Epithelial cell of esophagus (primary cell): ENCODE measurements around the gene TMEM86B.

Experiments used
- DNase-seq: peaks from one replicate; pipeline ENCODE4 v3.0.0; 2010; ENCODE audit warnings: low read depth
- H3K4me3 ChIP-seq: 2 replicates; pipeline ENCODE4 v1.5.1; 2011; ENCODE audit warnings: mild to moderate bottlenecking, low read length, control low read depth
- TF ChIP-seq, protein P1 (sequence below): IDR thresholded peaks from 2 replicates; pipeline ENCODE4 v1.5.1; 2011; ENCODE audit warnings: low read depth, mild to moderate bottlenecking, low read length, control low read depth, inconsistent platforms; ENCODE audit not compliant: insufficient read depth; ENCODE audit errors: missing control alignments

Gene TMEM86B

GRCh38 chr19:55178781-55179599 lies 49.6 kb downstream of the TMEM86B start:
- peak; percentile 72 for DNase-seq
- TF ChIP-seq, protein P1, sequence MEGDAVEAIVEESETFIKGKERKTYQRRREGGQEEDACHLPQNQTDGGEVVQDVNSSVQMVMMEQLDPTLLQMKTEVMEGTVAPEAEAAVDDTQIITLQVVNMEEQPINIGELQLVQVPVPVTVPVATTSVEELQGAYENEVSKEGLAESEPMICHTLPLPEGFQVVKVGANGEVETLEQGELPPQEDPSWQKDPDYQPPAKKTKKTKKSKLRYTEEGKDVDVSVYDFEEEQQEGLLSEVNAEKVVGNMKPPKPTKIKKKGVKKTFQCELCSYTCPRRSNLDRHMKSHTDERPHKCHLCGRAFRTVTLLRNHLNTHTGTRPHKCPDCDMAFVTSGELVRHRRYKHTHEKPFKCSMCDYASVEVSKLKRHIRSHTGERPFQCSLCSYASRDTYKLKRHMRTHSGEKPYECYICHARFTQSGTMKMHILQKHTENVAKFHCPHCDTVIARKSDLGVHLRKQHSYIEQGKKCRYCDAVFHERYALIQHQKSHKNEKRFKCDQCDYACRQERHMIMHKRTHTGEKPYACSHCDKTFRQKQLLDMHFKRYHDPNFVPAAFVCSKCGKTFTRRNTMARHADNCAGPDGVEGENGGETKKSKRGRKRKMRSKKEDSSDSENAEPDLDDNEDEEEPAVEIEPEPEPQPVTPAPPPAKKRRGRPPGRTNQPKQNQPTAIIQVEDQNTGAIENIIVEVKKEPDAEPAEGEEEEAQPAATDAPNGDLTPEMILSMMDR: no peak

More at GRCh38 chr19:55178781-55179599, 49.6 kb downstream of the TMEM86B start:
- H3K4me3 ChIP-seq: peak overlapping the region; percentile 20
